Measurements from ENCODE around the gene AGER.
A peak's percentile ranks its signal among the peaks of the same experiment; 100 is the strongest.
"Not testable (repeated sequence)": the region's sequence is repeated elsewhere in the genome, so short reads cannot be mapped to it uniquely, and the experiment has no call there.

Gene AGER

GRCh38 chr6:32151181-32151862, 32.7 kb downstream of the AGER start:
- DNase-seq (ENCODE audit: insufficient read length, low spot score): no peak
- peak; percentile 55 for FAIRE-seq

GRCh38 chr6:32149932-32150870, 33.9 kb downstream of the AGER start:
- DNase-seq (ENCODE audit: insufficient read length, low spot score): no peak
- no peak for FAIRE-seq

DNA sequence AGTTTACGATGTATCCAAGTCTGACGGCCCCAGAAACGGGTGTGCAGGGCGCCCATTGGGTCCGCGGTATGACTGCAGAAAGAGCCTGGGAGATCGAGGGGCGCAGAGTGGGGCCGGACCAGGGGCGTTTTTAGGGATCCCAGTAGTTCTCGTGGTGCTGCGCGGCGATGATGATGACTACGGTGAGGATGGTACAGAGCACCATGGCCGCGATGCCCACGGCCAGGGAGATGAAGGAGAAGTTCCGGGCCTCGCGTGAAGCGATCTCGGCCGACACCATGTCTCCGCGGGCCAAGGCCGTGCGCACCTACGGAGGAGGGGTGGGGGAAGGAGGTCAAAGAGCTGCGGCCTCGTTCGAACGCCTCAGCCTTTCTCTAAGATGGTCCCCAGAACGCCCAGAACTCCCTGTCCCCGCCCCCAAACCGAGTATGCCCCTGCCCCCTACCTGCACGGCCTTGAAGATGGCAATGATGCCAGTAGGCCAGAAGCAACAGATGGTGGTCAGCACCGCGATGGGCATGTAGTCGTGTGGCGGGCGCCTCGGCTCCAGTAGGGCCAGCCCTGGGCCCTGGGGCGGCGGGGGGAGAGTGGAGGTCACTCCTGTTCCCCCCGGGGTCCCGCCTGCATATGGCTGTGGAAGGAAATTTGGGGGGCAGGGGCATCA, 34.8 kb downstream of the AGER start:
- FAIRE-seq (no peak), DNase-seq (ENCODE audit: insufficient read length, low spot score) (no peak)

DNA sequence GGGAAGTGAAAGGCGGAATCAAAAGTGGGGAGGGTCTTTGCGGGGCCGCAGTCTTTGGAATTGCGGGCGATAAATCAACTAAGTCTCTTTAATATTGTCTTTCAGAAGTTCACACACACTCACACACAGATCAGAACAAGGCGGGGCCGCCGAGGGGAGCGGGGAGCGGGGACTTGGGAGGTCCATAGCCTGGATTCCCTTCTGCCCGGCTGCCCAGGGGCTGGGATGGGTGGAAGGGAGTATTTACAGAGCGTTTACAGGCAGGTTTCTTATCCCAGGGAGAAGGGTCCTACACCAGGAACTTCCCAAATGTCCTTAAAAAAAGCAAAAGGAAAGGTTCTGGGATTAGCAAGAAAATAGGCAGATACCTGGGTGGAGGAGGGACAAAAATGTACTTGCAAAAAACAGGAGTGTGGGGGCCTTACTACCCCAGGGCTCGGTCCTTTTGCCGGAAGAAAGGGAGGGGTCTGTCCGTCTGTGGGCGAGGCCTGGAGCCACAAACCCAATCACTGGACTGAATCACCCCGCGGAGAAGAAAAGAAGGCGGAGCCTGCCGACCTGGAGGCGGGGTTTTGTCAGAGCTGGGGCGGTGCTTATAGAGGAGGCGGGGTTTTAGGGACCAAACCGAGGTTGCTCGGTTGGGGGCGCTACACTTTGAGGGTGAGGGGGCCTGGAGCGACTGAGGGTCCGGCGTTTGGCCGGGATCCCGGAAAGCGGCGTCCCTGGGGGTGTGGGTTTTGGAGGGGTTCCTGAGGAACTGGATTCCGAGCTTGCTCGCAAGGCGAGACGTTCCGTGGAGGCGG, 35.6 kb downstream of the AGER start:
- FAIRE-seq (no peak), DNase-seq (ENCODE audit: insufficient read length, low spot score) (no peak)

DNA sequence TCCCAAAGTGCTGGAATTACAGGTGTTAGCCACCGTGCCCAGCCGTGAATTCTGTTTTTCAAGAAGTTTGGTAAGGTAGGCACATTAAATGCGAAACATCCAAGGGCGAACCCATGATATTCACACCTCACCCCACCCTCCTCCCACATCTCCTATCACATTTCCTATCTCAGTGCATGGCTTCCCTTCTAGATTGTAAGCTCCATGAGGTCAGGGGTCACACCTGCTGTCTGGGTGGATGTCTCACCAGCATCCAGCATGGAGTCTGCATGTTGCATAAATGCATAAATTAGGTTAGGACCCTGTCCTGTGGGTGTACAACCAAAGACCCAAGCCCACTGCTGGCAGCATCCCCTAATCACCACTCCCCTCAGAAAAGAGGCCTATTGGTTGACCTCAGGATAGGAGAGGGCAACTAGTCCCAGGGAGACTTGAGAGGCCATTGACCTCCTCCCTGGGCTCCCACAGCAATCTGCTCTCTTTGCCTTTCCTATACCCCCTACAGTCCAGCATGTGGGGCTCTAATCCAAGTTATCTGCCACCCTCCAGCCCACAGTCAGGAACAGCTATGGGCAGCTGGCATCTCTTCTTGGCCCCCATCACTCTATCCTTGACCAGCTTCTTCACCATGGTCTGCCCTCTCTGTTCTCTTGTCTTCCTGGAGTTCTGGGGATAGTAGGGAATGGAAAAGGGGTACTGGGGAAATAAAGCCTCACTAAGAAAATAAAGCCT, 36.5 kb downstream of the AGER start:
- FAIRE-seq (no peak), DNase-seq (ENCODE audit: insufficient read length, low spot score) (no peak)

DNA sequence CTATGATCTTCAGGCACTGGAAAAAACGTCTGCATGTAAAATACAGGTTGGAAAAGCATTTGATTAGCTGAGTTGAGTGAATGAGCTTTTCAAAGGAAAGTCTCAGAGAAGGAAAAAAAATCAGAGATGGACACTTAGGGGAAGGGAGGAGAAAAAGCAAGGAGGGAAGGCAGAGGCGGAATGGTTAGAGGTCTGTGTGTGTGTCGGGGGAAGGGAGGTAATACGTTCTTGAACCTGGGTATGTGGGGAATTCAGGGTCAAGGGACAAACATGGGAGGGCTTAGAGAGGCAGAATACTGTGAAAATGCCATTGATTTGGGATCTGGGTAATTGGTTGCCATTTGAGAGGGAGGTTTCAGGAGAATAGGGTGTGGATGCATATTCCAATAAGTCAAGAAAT, 37.4 kb downstream of the AGER start:
- FAIRE-seq (no peak), DNase-seq (ENCODE audit: insufficient read length, low spot score) (no peak)

DNA sequence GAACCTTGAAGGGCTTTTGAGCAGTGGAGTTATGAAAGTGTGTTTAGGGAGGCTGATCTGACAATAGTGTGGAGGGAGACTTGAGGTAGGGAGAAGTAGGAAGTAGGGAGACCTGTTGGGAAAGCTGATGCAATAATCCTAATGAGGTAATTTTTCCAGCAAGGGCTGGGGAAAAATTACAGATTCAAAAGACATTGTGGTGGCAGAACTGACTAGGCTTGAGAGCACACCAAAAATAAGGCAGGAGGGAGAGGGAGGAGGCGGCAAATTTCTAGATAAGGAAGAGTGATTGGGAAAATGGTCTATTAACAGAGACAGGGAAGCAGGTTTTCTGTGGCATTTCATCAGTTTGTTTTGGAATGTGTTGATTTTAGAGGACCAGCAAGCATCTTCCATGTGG, 37.8 kb downstream of the AGER start:
- no peak for FAIRE-seq
- DNase-seq (ENCODE audit: insufficient read length, low spot score): no peak

GRCh38 chr6:32144238-32144637, 39.8 kb downstream of the AGER start:
- not testable (repeated sequence) for FAIRE-seq; DNase-seq (ENCODE audit: insufficient read length, low spot score)

GRCh38 chr6:32140420-32141046, 43.5 kb downstream of the AGER start:
- FAIRE-seq (no peak), DNase-seq (ENCODE audit: insufficient read length, low spot score) (no peak)

DNA sequence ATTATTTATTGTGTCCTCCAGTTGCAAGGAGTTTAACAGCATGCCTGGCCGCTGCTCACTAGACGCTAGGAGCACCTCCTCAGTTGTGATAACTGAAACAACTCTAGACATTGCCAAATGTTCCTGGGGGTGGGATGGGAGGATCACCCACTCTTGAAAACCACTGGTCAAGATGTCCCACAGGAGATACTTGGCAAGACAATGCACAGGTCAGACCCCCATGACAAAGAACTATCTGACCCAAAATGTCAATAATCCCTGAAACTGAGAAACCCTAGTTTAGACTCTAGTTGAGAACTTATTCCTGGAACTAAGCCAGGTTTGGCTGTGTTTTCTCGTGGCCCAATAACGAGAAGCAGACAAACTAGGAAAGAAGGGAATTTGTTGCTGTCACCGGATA, 44.5 kb downstream of the AGER start:
- no peak for FAIRE-seq

DNA sequence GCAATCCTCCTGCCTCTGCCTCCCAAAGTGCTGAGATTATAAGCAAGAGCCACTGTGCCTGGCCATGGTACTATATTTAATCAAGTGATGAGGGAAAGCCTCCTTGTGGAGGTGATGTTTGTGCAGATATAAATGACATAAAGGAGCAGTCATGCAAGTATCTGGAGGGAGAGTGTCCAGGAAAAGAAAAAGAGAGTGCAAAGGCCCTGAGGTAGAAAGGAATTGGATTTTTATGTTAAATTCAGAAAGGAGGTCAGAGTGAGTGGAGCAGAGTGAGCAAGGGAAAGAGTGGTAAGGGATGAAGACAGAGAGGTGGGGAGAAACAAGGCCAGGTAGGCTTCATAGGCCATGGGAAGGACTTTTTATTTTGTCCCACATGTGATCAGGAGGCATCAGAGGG, 46.6 kb downstream of the AGER start:
- FAIRE-seq: no peak
- DNase-seq (ENCODE audit: insufficient read length, low spot score): no peak

More for the DNA sequence above, 44.5 kb downstream of the AGER start:
- DNase-seq (ENCODE audit: insufficient read length, low spot score): no peak

DNA sequence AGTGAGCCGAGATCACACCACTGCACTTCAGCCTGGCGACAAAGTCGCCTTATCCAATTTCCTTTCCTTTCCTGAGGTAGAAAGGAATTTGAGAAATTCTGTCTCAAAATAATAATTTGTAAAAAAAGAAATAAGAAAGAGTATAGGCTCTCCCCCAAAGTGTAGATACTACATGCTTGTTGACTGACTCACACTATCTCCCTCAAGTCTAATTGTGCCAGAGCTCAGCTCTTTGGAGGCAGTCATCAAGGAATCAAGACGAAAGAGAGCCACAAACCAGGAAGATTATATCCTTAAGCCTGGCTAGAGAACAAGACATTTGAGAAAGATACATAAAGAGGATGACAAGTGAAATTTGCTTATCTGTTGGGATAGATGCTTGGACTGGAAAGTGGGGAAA, 50.3 kb downstream of the AGER start:
- no peak for DNase-seq (ENCODE audit: insufficient read length, low spot score)
- no peak for FAIRE-seq

DNA sequence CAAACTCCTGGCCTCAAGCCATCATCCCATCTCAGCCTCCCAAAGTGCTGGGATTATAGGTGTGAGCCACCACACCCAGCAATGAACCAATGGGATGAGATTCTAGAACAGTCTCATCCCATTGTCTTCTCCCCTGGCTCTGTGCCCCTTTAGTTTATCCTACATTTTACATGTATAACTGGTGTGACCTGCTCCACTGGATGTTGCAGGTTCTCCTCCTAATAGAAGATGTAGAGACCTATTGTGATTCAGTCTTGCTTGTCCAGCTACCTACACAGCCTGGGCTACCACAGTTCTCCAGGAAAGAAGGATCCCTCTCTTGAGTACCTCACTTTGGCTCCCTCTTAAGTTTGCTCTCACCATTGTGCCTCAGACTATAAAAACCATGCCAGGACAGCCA, 51.9 kb downstream of the AGER start:
- FAIRE-seq (no peak), DNase-seq (ENCODE audit: insufficient read length, low spot score) (no peak)

- DNase-seq (ENCODE audit: insufficient read length, low spot score) (no peak), FAIRE-seq (no peak)
Observed at GRCh38 chr6:32131439-32131948, 52.6 kb downstream of the AGER start.

Measured in HTR-8/SVneo (cell line).